WTC11 (cell line): ENCODE results near the gene MPP2. TPM values are rescaled to one million over a fixed set of nuclear protein-coding genes. Genes with fewer than 3 reads are reported as not detected.

ENCODE experiments used
- ATAC-seq: fragments of 200-7000 bp; cut with Tn5 transposase; 2 replicates; pipeline ENCODE4 v1.10.0; 2021; ENCODE audit warnings: mild to moderate bottlenecking, moderate library complexity
- CTCF ChIA-PET: fragments of 300-600 bp; sonication (Branson Sonifier 250); formaldehyde crosslinking; loops from one replicate; lab custom pipeline; 2021; ENCODE audit warnings: antibody characterized with exemption; lab: Charles Lee
- POLR2A ChIA-PET: fragments of 350-600 bp; sonication (Branson Sonifier 250); formaldehyde crosslinking; loops from one replicate; lab custom pipeline; 2021; ENCODE audit warnings: antibody characterized with exemption; lab: Charles Lee
- DNase-seq: peaks from one replicate; pipeline ENCODE4 v3.0.0; 2021; ENCODE audit warnings: low spot score
- H3K27ac Mint-ChIP-seq: 2 replicates; pipeline ENCODE4 v1.8.0; 2021; ENCODE audit warnings: mixed read lengths
- H3K27me3 Mint-ChIP-seq: 2 replicates; pipeline ENCODE4 v1.8.0; 2021; ENCODE audit warnings: low read depth, mild to moderate bottlenecking, moderate library complexity, mixed read lengths
- H3K36me3 Mint-ChIP-seq: 2 replicates; pipeline ENCODE4 v1.8.0; 2021; ENCODE audit warnings: mixed read lengths
- H3K4me1 Mint-ChIP-seq: 2 replicates; pipeline ENCODE4 v1.8.0; 2022; ENCODE audit warnings: mixed read lengths
- H3K4me3 Mint-ChIP-seq: 2 replicates; pipeline ENCODE4 v1.8.0; 2021; ENCODE audit warnings: mild to moderate bottlenecking, moderate library complexity, mixed read lengths
- H3K9me3 Mint-ChIP-seq: 2 replicates; pipeline ENCODE4 v1.8.0; 2021; ENCODE audit warnings: mixed read lengths
- AFF4 ChIP-seq: sonication (generic); formaldehyde crosslinking; IDR thresholded peaks from 2 replicates; pipeline ENCODE4 v1.8.1; 2023; ENCODE audit warnings: mild to moderate bottlenecking, missing genetic modification reagents, borderline replicate concordance
- ATF1 ChIP-seq: sonication (generic); formaldehyde crosslinking; IDR thresholded peaks from 2 replicates; pipeline ENCODE4 v1.8.1; 2023; ENCODE audit warnings: mild to moderate bottlenecking, moderate library complexity, missing genetic modification reagents
- CTCF ChIP-seq: fragments of 200-600 bp; IDR thresholded peaks from 2 replicates; pipeline ENCODE4 v1.8.0; 2022; ENCODE audit warnings: antibody characterized with exemption
- E2F1 ChIP-seq: sonication (generic); formaldehyde crosslinking; IDR thresholded peaks from 2 replicates; pipeline ENCODE4 v1.8.0; 2022; ENCODE audit warnings: mild to moderate bottlenecking, missing genetic modification reagents
- GABPB1 ChIP-seq: sonication (generic); formaldehyde crosslinking; IDR thresholded peaks from 2 replicates; pipeline ENCODE4 v1.8.1; 2023; ENCODE audit warnings: mild to moderate bottlenecking, missing genetic modification reagents
- GRHL2 ChIP-seq: fragments of 250-450 bp; sonication (Bioruptor Pico); IDR thresholded peaks from 2 replicates; pipeline ENCODE4 v1.8.0; 2022; ENCODE audit warnings: mild to moderate bottlenecking, moderate library complexity; ENCODE audit not compliant: insufficient replicate concordance, severe bottlenecking
- NR1H2 ChIP-seq: sonication (generic); formaldehyde crosslinking; IDR thresholded peaks from 2 replicates; pipeline ENCODE4 v1.9.0; 2021; ENCODE audit warnings: mild to moderate bottlenecking, moderate library complexity, missing genetic modification reagents
- NR3C1 ChIP-seq: sonication (generic); formaldehyde crosslinking; conservative IDR thresholded peaks from 2 replicates; pipeline ENCODE4 v1.8.1; 2023; ENCODE audit warnings: low read depth, mild to moderate bottlenecking, missing genetic modification reagents
- PRRX2 ChIP-seq: fragments of 250-450 bp; sonication (Bioruptor Pico); IDR thresholded peaks from 2 replicates; pipeline ENCODE4 v1.8.0; 2021; ENCODE audit warnings: mild to moderate bottlenecking
- SOX15 ChIP-seq: fragments of 250-450 bp; sonication (Bioruptor Pico); IDR thresholded peaks from 2 replicates; pipeline ENCODE4 v1.9.0; 2021; ENCODE audit warnings: mild to moderate bottlenecking
- SP1 ChIP-seq: sonication (generic); formaldehyde crosslinking; conservative IDR thresholded peaks from 2 replicates; pipeline ENCODE4 v1.8.1; 2022; ENCODE audit warnings: missing genetic modification reagents
- STAT6 ChIP-seq: sonication (generic); formaldehyde crosslinking; conservative IDR thresholded peaks from 2 replicates; pipeline ENCODE4 v1.8.1; 2023; ENCODE audit warnings: mild to moderate bottlenecking, low read depth, missing genetic modification reagents, moderate library complexity
- ZBTB21 ChIP-seq: sonication (generic); formaldehyde crosslinking; IDR thresholded peaks from 2 replicates; pipeline ENCODE4 v1.8.1; 2023; ENCODE audit warnings: mild to moderate bottlenecking, missing genetic modification reagents, borderline replicate concordance
- ZNF317 ChIP-seq: sonication (generic); formaldehyde crosslinking; IDR thresholded peaks from 2 replicates; pipeline ENCODE4 v1.8.1; 2023; ENCODE audit warnings: low read depth, mild to moderate bottlenecking, moderate library complexity, missing genetic modification reagents, borderline replicate concordance
- ZSCAN18 ChIP-seq: fragments of 250-450 bp; sonication (Bioruptor Pico); IDR thresholded peaks from 2 replicates; pipeline ENCODE4 v2.1.2; 2022; ENCODE audit warnings: mild to moderate bottlenecking, moderate library complexity
- total RNA-seq: library from RNA; stranded (reverse); gene quantifications from 3 replicates; pipeline ENCODE4 v1.2.3, GENCODE V29; 2021

Gene MPP2
- total RNA-seq, 1 experiment from 2014 or later, result 29.3 TPM

GRCh38 chr17:43891851-43892646, 15.3 kb downstream of the MPP2 start (continued):
- TF ChIP-seq CTCF, result no peak
- no peak for TF ChIP-seq SP1
- no peak for TF ChIP-seq ZNF317 (CRISPR knock-in tag)
- no peak for TF ChIP-seq GABPB1 (CRISPR knock-in tag)

- CTCF ChIA-PET, result interaction anchor here (2.0 to 4.3 kb wide), 2 partner anchors 11 to 20 kb away, joined by 8 to 49 read pairs; no protein-coding TSS in a partner anchor
- TF ChIP-seq ZBTB21 (CRISPR knock-in tag) (no peak), E2F1 (no peak), PRRX2 (CRISPR knock-in tag) (no peak), ATF1 (CRISPR knock-in tag) (no peak), NR1H2 (CRISPR knock-in tag) (no peak), NR3C1 (CRISPR knock-in tag) (no peak), AFF4 (CRISPR knock-in tag) (no peak), ZSCAN18 (CRISPR knock-in tag) (no peak), GRHL2 (CRISPR knock-in tag) (no peak), STAT6 (CRISPR knock-in tag) (no peak), GABPB1 (CRISPR knock-in tag) (no peak), SOX15 (CRISPR knock-in tag) (no peak)
- TF ChIP-seq, all 79 proteins: peak for 0
- Mint-ChIP-seq H3K27ac (peak overlapping the region; percentile 67), H3K4me3 (no peak overlapping the region), H3K4me1 (peaks cover 41% of the 10 kb centered on the region), H3K9me3 (no peaks in the 10 kb centered on the region), H3K36me3 (peaks cover 12% of the 10 kb centered on the region; the same call in 1 of the 2 replicates), H3K27me3 (no peaks in the 10 kb centered on the region)
- DNase-seq, result no peak
- no peak for ATAC-seq
- POLR2A ChIA-PET, result no interaction called here
Observed at GRCh38 chr17:43890240-43890639, 17.1 kb downstream of the MPP2 start.
